ENCODE data around the gene MSGN1. TPM values are rescaled to one million over a fixed set of nuclear protein-coding genes. Genes with fewer than 3 reads are reported as not detected.

MSGN1 gene
- total and polyA plus RNA-seq, 2 of the 8 experiments (the other 6 are each of a cell fraction or from before 2014, with no cell fraction given): not detected

- TF ChIP-seq CTBP2 (IDR thresholded peaks at IDR 0.05; ENCODE audit: borderline replicate concordance, insufficient read depth, insufficient read length, low read length) (no peak), NANOG (IDR thresholded peaks at IDR 0.05; ENCODE audit: insufficient read depth, low read depth, low read length, poor library complexity, severe bottlenecking) (peak; percentile 97), SAP30 (IDR thresholded peaks at IDR 0.05; ENCODE audit: insufficient read depth, insufficient replicate concordance, low read length) (no peak), POLR2AphosphoS5 (IDR thresholded peaks at IDR 0.05; ENCODE audit: low read depth, low read length) (no peak)
Measured at GRCh38 chr2:17827316-17827715, 11.1 kb downstream of the MSGN1 start (continued).

All from H1 (cell line).